Endodermal cell (in vitro differentiated cells): ENCODE data around the gene TPCN2. TPM values are rescaled to one million over a fixed set of nuclear protein-coding genes. Genes with fewer than 3 reads are reported as not detected.
A peak's percentile ranks its signal among the peaks of the same experiment; 100 is the strongest.

Experiments
- DNase-seq: peaks from one replicate; pipeline ENCODE4 v3.0.0-alpha.2; 2017
- H3K27ac ChIP-seq: 2 replicates; pipeline ENCODE4 v1.5.1; 2013; ENCODE audit warnings: mild to moderate bottlenecking, low read depth, low read length, moderate library complexity
- H3K27me3 ChIP-seq: 2 replicates; pipeline ENCODE4 v1.6.1; 2013; ENCODE audit warnings: mild to moderate bottlenecking, low read length, moderate library complexity; ENCODE audit not compliant: insufficient read depth, control insufficient read depth, poor library complexity, severe bottlenecking
- H3K36me3 ChIP-seq: 2 replicates; pipeline ENCODE4 v1.7.0; 2013; ENCODE audit warnings: mild to moderate bottlenecking, low read length, moderate library complexity; ENCODE audit not compliant: control insufficient read depth, insufficient read depth
- H3K4me1 ChIP-seq: one replicate; pipeline ENCODE4 v1.7.0; 2013; ENCODE audit warnings: low read length; ENCODE audit not compliant: control insufficient read depth, insufficient read depth
- H3K4me3 ChIP-seq: 2 replicates; pipeline ENCODE4 v1.5.1; 2013; ENCODE audit warnings: mild to moderate bottlenecking, low read length, moderate library complexity
- H3K9ac ChIP-seq: 2 replicates; pipeline ENCODE4 v1.6.1; 2013; ENCODE audit warnings: mild to moderate bottlenecking, low read length, moderate library complexity; ENCODE audit not compliant: poor library complexity, severe bottlenecking; ENCODE audit errors: extremely low read depth
- H3K9me3 ChIP-seq: 2 replicates; pipeline ENCODE4 v1.6.1; 2013; ENCODE audit warnings: mild to moderate bottlenecking, low read length, moderate library complexity; ENCODE audit not compliant: control insufficient read depth
- H3K27ac Mint-ChIP-seq: 2 replicates; pipeline ENCODE4 v1.8.0; 2020; ENCODE audit warnings: mixed read lengths
- H3K27me3 Mint-ChIP-seq: 2 replicates; pipeline ENCODE4 v1.8.0; 2021; ENCODE audit warnings: mild to moderate bottlenecking, mixed read lengths; ENCODE audit not compliant: insufficient read depth
- H3K36me3 Mint-ChIP-seq: 2 replicates; pipeline ENCODE4 v1.8.0; 2020; ENCODE audit warnings: low read depth, mixed read lengths
- H3K4me1 Mint-ChIP-seq: 2 replicates; pipeline ENCODE4 v1.8.0; 2020; ENCODE audit warnings: mixed read lengths
- H3K4me3 Mint-ChIP-seq: 2 replicates; pipeline ENCODE4 v1.8.0; 2020; ENCODE audit warnings: mild to moderate bottlenecking, moderate library complexity, mixed read lengths
- H3K9me3 Mint-ChIP-seq: 2 replicates; pipeline ENCODE4 v1.8.0; 2020; ENCODE audit warnings: mild to moderate bottlenecking, mixed read lengths
- WGBS, 2 experiments: methylation state at CpG; one replicate each; pipeline versions ENCODE4 v1.1.5 to v1.1.7; 2013; ENCODE audit warnings: missing lambda C conversion rate in 2 of 2, mixed read lengths in 1 of 2; ENCODE audit not compliant: insufficient coverage in 1 of 2, insufficient read length in 1 of 2; 5-methylcytosine and 5-hydroxymethylcytosine counted together
- total RNA-seq, 2 donors: library from RNA; stranded (reverse); fragmentation: NEBNext Ultra II Directional in 1 of 2; extraction: Animal tissue kit (Norgen Biotek cat#: 25700) in 1 of 2; gene quantifications; 2 replicates in 1 of 2; 3 replicates in 1 of 2; pipeline ENCODE4 v1.2.1, GENCODE V29; 2021
- TF ChIP-seq, protein P1 (sequence below): fragments of 200-600 bp; sonication (generic); conservative IDR thresholded peaks from 2 replicates; pipeline ENCODE4 v1.5.0; 2021; ENCODE audit warnings: antibody characterized with exemption, mild to moderate bottlenecking

The TPCN2 gene
- total RNA-seq, 2 donors from 2014 or later: 20.7 to 27.9 TPM

DNA sequence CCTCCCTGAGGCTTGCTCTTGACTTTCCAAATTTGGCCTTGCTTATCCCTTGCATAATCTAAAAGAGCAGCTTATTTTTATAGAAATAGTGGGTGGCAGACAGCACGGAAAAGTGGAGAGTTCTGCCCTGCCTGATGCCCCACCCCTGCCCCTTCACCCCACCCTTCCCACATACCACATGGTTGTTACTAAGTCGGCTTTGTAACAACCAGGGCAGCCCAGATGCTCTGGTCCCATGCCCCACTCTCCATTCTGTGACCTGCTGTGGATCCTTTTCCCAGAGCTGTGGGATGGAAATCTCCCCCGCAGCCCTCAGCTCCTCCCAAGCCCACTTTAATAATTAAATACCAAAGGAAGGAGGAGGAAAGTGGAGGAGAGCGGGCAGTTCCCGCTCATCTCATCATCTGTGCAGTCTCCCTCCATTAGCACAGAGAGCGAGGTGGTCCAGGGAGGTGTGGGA is 46.6 kb upstream of the TPCN2 start:
- no peak overlapping the region for H3K27ac Mint-ChIP-seq
- H3K4me3 Mint-ChIP-seq: no peak overlapping the region
- H3K9me3 Mint-ChIP-seq: no peaks in the 10 kb centered on the region
- Histone ChIP-seq H3K4me3 (no peak overlapping the region), H3K36me3 (no peaks in the 10 kb centered on the region), H3K9me3 (no peaks in the 10 kb centered on the region), H3K27ac (no peak overlapping the region), H3K9ac (no peak overlapping the region), H3K4me1 (peaks cover 6% of the 10 kb centered on the region), H3K27me3 (no peaks in the 10 kb centered on the region)
- H3K36me3 Mint-ChIP-seq: no peaks in the 10 kb centered on the region
- H3K27me3 Mint-ChIP-seq: no peaks in the 10 kb centered on the region
- 82% methylated on average over 5 of the region's 6 CpGs; no CpG with 5 or more reads in 1 of the 2 experiments for WGBS, 2 experiments
- no peaks in the 10 kb centered on the region for H3K4me1 Mint-ChIP-seq
- TF ChIP-seq, protein P1, sequence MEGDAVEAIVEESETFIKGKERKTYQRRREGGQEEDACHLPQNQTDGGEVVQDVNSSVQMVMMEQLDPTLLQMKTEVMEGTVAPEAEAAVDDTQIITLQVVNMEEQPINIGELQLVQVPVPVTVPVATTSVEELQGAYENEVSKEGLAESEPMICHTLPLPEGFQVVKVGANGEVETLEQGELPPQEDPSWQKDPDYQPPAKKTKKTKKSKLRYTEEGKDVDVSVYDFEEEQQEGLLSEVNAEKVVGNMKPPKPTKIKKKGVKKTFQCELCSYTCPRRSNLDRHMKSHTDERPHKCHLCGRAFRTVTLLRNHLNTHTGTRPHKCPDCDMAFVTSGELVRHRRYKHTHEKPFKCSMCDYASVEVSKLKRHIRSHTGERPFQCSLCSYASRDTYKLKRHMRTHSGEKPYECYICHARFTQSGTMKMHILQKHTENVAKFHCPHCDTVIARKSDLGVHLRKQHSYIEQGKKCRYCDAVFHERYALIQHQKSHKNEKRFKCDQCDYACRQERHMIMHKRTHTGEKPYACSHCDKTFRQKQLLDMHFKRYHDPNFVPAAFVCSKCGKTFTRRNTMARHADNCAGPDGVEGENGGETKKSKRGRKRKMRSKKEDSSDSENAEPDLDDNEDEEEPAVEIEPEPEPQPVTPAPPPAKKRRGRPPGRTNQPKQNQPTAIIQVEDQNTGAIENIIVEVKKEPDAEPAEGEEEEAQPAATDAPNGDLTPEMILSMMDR: no peak
- DNase-seq: peak; percentile 29

DNA sequence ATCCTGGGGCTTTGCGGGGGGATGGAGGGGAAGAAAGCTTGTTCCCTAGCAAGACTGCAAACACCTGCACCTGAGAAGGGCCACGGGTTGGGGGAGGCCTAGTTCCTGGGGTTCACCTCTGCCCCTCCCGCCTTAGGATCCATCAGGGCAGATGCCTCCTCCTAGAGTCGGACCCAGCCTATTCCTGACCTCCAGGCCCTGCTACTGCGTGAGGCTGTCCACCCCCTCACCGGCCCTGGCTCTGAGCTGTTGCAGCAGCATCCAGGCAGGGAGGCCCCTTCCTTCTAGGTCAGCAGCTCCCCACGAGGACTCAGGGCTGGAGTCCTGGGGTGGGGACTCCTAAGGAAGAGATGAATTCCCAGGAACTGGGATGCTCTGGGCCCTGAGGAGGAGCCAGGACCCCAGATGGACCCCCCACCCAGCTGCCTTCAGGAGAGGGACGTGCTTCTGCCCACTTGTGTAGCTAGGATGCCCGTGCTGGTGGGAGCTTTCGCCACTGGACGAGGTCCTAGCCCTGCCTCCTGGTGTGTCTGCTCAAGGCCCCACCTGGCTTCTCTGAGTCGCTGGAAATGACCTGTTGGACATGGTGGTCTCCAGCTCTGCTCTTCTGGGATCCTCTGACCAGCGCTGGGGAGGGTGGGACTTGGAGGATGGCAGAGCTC is 46.0 kb upstream of the TPCN2 start:
- Mint-ChIP-seq H3K9me3 (no peaks in the 10 kb centered on the region), H3K4me1 (peaks cover 5% of the 10 kb centered on the region), H3K4me3 (no peak overlapping the region), H3K27me3 (peaks cover 1% of the 10 kb centered on the region), H3K36me3 (no peaks in the 10 kb centered on the region), H3K27ac (no peak overlapping the region)
- no peaks in the 10 kb centered on the region for H3K36me3 ChIP-seq
- no peak overlapping the region for H3K9ac ChIP-seq
- peak; percentile 42 for DNase-seq
- H3K27ac ChIP-seq: no peak overlapping the region
- H3K4me1 ChIP-seq: peaks cover 6% of the 10 kb centered on the region
- no peak overlapping the region for H3K4me3 ChIP-seq
- WGBS, 2 experiments: 87 to 91% methylated on average over 8 to 13 of the region's 13 CpGs
- TF ChIP-seq, protein P1: no peak
- no peaks in the 10 kb centered on the region for H3K27me3 ChIP-seq
- no peaks in the 10 kb centered on the region for H3K9me3 ChIP-seq

DNA sequence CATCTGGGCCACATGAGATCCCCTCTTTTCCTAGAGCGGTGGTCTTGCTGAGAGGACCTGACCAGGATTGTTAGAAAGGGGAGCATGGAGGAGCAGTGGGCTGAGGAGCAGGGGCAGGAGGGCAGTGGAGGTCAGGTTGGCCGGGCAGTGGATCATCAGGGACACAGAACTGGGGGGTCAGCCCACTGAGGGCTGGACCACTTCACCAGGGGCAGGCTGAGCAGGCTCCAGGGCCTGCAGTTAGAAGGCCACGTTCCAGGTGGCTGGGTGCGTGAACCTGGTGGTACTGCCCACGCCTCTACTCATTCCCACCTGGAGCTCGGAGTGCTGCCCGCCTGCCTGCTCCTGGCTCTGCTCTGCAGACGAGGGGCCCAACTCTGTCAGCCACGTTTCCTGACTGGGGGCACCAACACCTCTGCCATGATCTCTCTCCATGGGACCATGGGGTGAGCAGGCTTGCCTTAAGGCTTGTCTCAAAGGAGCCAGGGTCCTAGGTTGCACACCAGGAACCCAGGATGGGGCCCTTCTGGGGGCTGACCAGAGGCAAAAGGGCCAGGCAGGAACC is 45.3 kb upstream of the TPCN2 start:
- H3K36me3 ChIP-seq: no peaks in the 10 kb centered on the region
- H3K9ac ChIP-seq: no peak overlapping the region
- TF ChIP-seq, protein P1: no peak
- H3K4me1 ChIP-seq: peaks cover 6% of the 10 kb centered on the region
- Mint-ChIP-seq H3K4me3 (no peak overlapping the region), H3K4me1 (peaks cover 11% of the 10 kb centered on the region), H3K27ac (no peak overlapping the region), H3K36me3 (no peaks in the 10 kb centered on the region), H3K9me3 (no peaks in the 10 kb centered on the region), H3K27me3 (peaks cover 2% of the 10 kb centered on the region)
- H3K9me3 ChIP-seq: no peaks in the 10 kb centered on the region
- H3K27me3 ChIP-seq: no peaks in the 10 kb centered on the region
- WGBS, 2 experiments: 95 to 100% methylated on average over 8 to 9 of the region's 9 CpGs
- H3K27ac ChIP-seq: no peak overlapping the region
- no peak for DNase-seq
- H3K4me3 ChIP-seq: no peak overlapping the region
